Peyer's patch (tissue), 4 donors: ENCODE data around the gene CD9. TPM values are rescaled to one million over a fixed set of nuclear protein-coding genes. Genes with fewer than 3 reads are reported as not detected.
A peak's percentile ranks its signal among the peaks of the same experiment; 100 is the strongest.

ENCODE experiments used
- DNase-seq, 3 donors: peaks; one replicate each; pipeline ENCODE4 v3.0.0-alpha.2; 2017 to 2019
- H3K27ac ChIP-seq, 4 donors: fragments of 200-600 bp; sonication (generic); one replicate each; pipeline ENCODE4 v1.5.1; 2016 to 2019
- H3K27me3 ChIP-seq, 2 donors: fragments of 200-600 bp; sonication (generic); one replicate each; pipeline ENCODE4 v1.5.1; 2019
- H3K36me3 ChIP-seq, 3 donors: fragments of 200-600 bp; sonication (generic); one replicate each; pipeline ENCODE4 v1.5.1; 2016 to 2019
- H3K4me1 ChIP-seq, 4 donors: fragments of 200-600 bp; sonication (generic); one replicate each; pipeline ENCODE4 v1.5.1; 2016 to 2019
- H3K4me3 ChIP-seq, 4 donors: fragments of 200-600 bp; sonication (generic); 1 replicate in 3 of 4; 2 replicates in 1 of 4; pipeline ENCODE4 v1.5.1; 2016 to 2019; ENCODE audit warnings: mild to moderate bottlenecking in 1 of 4
- H3K9me3 ChIP-seq, 4 donors: fragments of 200-600 bp; sonication (generic); one replicate each; pipeline ENCODE4 v1.5.1; 2016 to 2019; ENCODE audit warnings: mild to moderate bottlenecking in 1 of 4
- POLR2A ChIP-seq, 2 donors: fragments of 450-650 bp; IDR thresholded peaks; one replicate each; pipeline ENCODE4 v1.5.1; 2017; ENCODE audit warnings: antibody characterized with exemption in 2 of 2, mild to moderate bottlenecking in 2 of 2, moderate library complexity in 2 of 2
- total RNA-seq, 4 donors: library from RNA; depleted of rRNA; stranded (reverse); fragments of >200 nt; gene quantifications; one replicate each; pipeline ENCODE4 v1.1.0, GENCODE V29; 2016
- TF ChIP-seq, protein P1 (sequence below), 6 experiments: fragments of 450-650 bp in 4 of 6; fragments of 200-600 bp in 2 of 6; sonication (generic) in 1 of 6; IDR thresholded peaks; one replicate each; pipeline ENCODE4 v1.5.1; 2017 to 2019; ENCODE audit warnings: antibody characterized with exemption in 6 of 6, mild to moderate bottlenecking in 3 of 6, moderate library complexity in 1 of 6

The CD9 gene
- total RNA-seq, 4 donors from 2014 or later: 31.4 to 176 (median 141) TPM

DNA sequence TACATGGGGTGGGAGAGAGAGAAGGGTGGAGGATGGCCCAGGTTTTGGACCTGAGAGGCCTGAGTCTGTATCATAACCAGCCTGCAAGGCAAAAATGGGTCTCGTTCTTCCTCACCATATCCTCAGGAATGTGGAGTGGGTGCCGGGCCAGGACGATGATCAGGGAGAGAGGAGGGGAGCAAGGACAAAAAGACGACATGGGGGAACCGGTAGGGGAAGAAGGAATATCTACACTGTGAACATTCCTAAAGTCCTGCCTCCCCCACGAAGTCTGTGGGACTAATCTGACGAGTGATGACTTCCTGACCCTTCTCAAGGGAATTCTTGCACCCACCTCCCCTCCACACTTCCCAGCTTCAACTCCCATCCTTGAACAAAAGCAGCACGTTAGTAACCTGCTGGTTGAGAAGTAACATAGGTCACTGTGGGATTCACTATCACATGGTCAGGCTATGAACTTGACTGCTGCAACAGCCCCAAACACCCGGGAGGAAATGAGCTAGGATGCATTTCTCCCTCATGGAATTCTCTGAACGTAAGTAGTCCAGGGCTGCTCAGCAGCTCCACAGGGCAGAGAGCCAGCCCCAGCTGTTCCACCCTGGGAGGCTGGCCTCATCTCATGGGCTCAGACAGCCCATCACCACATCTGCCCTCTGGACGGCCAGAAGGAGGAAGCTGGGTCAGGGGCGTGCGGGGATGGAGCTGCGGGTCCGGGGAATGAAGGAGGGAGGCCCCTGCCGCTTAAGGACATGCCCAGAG is 38.9 kb upstream of the CD9 start:
- TF ChIP-seq POLR2A (IDR thresholded peaks at IDR 0.05): no peak
- TF ChIP-seq, protein P1, sequence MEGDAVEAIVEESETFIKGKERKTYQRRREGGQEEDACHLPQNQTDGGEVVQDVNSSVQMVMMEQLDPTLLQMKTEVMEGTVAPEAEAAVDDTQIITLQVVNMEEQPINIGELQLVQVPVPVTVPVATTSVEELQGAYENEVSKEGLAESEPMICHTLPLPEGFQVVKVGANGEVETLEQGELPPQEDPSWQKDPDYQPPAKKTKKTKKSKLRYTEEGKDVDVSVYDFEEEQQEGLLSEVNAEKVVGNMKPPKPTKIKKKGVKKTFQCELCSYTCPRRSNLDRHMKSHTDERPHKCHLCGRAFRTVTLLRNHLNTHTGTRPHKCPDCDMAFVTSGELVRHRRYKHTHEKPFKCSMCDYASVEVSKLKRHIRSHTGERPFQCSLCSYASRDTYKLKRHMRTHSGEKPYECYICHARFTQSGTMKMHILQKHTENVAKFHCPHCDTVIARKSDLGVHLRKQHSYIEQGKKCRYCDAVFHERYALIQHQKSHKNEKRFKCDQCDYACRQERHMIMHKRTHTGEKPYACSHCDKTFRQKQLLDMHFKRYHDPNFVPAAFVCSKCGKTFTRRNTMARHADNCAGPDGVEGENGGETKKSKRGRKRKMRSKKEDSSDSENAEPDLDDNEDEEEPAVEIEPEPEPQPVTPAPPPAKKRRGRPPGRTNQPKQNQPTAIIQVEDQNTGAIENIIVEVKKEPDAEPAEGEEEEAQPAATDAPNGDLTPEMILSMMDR (IDR thresholded peaks at IDR 0.05): no peak
- DNase-seq: no peak

DNA sequence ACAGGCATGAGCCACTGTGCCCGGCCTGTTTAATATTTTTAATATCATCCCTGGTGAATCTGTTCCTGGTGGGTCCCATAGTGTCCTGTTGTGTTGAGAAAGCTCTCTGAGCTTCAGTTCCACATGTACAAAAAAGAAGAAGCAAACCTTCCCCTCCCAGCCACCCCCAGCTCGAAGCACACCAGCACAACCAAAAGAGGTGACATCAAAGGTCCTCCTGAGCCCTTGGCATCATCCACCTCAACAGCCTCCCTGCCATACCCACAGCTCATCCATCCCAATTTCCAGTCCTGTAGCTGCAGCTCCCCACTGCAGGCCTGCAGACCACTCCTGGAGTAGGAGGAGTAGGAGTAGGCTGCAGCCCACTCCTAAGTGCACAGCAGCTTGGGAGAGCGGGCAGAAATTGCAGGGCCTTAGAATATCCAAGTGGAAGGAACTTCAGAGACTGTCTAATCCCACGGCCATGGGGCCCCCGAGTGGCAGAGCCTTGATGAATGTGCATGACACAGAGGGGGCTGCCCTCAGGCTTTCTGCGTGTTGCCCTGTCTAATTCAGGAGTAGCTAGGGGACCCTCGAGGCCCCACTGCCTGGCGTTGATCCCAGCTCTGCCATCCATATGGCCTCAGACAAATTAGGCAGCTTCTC is 36.7 kb upstream of the CD9 start:
- H3K27ac ChIP-seq: no peak overlapping the region
- TF ChIP-seq POLR2A (IDR thresholded peaks at IDR 0.05): no peak
- TF ChIP-seq, protein P1 (IDR thresholded peaks at IDR 0.05): no peak
- no peak for DNase-seq

More for the DNA sequence above, 38.9 kb upstream of the CD9 start:
- Histone ChIP-seq H3K4me3 (no peak overlapping the region), H3K9me3 (no peaks in the 10 kb centered on the region), H3K36me3 (no peaks in the 10 kb centered on the region), H3K27me3 (no peaks in the 10 kb centered on the region), H3K4me1 (no peaks in the 10 kb centered on the region), H3K27ac (no peak overlapping the region)

DNA sequence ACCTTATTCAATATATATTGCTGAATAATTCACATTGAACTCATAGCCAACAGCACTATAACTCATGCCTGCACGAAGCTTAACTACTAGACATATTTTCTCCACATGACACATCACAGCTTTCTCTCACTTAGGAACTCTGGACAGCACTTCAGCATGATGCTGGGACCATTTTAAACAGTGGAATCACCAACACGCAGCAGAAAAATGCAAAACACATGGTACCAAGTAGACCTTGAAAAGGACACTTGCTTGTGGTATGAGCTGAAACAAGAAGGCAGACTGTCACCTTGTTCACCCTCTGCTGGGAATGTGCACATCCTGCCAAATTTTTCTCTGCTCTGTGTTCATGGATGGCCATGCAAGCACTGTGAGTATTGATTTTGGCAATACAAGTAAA is 34.8 kb upstream of the CD9 start:
- Histone ChIP-seq H3K9me3 (no peaks in the 10 kb centered on the region), H3K4me3 (no peak overlapping the region), H3K27me3 (no peaks in the 10 kb centered on the region), H3K27ac (no peak overlapping the region), H3K4me1 (peaks cover 0 to 16% (median 5%) of the 10 kb centered on the region in 4 donors), H3K36me3 (no peaks in the 10 kb centered on the region)
- no peak for DNase-seq
- TF ChIP-seq POLR2A (IDR thresholded peaks at IDR 0.05): no peak
- TF ChIP-seq, protein P1 (IDR thresholded peaks at IDR 0.05): no peak

More for the DNA sequence above, 36.7 kb upstream of the CD9 start:
- Histone ChIP-seq H3K27me3 (no peaks in the 10 kb centered on the region), H3K4me1 (peaks cover 0 to 16% (median 5%) of the 10 kb centered on the region in 4 donors), H3K4me3 (no peak overlapping the region), H3K36me3 (no peaks in the 10 kb centered on the region), H3K9me3 (no peaks in the 10 kb centered on the region)

DNA sequence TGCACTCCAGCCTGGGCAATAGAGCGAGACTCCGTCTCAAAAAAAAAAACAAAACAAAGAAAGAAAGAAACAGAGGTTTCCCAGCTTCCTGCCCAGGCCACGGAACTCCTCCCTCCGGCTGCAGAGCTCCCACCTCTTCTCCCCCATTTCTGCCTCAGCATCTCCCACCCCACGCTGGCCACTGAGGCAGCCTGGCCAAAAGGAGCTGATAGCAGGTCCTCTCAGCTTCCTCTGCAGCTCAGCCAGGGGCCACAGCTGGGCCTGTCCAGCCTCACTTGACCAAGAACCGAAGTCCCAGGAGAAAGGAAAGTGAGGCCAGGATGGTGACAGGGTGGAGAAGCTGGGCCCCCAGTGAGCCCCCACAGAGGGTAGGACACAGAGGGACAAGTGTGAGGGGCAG is 33.4 kb upstream of the CD9 start:
- TF ChIP-seq, protein P1 (IDR thresholded peaks at IDR 0.05): no peak
- TF ChIP-seq POLR2A (IDR thresholded peaks at IDR 0.05): no peak
- Histone ChIP-seq H3K27me3 (no peaks in the 10 kb centered on the region), H3K36me3 (no peaks in the 10 kb centered on the region), H3K9me3 (no peaks in the 10 kb centered on the region), H3K4me3 (no peak overlapping the region), H3K4me1 (peaks cover 0 to 16% (median 5%) of the 10 kb centered on the region in 4 donors), H3K27ac (peak overlapping the region; percentile 32 to 82 (median 58))
- DNase-seq: no peak

DNA sequence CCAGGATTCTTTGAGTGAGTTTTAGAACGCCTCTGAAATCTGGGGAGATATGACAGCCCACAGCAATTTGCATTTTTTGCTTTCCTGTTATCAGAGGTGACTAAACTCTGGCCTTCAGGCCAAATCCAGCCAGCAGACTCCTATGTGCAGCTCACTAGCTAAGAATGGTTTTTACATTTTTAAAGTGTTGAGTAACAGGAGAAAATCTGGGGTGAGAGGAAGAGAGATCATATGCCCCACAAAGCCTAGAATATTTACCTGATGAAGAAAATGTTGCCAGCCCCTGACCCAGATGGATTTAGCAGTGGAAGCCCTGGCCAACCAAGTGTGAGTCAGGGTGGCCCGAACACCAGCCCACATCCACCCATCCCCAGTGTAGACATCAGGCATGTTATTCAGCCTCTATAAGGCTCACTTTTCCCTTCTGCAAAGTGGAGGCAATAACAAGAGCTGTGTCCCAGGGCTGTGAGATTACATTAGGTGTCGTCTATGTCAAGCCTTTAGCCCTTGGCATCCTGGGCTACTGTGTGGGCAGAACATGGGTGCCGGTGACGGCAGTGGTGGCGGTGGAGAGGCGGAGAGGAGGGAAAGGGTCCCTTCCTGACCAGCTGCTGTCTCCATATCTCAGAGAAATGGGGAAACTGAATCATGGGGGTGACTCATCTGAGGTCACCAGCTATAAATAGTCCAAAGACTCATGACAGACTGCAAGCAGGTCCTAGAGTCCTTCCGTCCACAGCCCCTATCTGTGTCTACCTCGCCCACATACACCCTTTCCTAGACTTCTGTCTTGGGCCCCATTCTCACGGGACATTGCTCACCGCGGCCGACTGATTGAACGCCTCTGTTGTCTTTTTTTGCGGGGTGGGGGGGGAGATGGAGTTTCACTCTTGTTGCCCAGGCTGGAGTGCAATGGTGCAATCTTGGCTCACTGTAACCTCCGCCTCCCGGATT is 32.6 kb upstream of the CD9 start:
- TF ChIP-seq POLR2A (IDR thresholded peaks at IDR 0.05): no peak
- TF ChIP-seq, protein P1 (IDR thresholded peaks at IDR 0.05): no peak
- H3K4me3 ChIP-seq: no peak overlapping the region
- peaks cover 0 to 16% (median 5%) of the 10 kb centered on the region in 4 donors for H3K4me1 ChIP-seq
- DNase-seq: peak in 2 of 3 donors; percentile 25 to 80
- H3K9me3 ChIP-seq: no peaks in the 10 kb centered on the region
- H3K36me3 ChIP-seq: no peaks in the 10 kb centered on the region
- peak overlapping the region; percentile 32 to 82 (median 58) for H3K27ac ChIP-seq
- H3K27me3 ChIP-seq: no peaks in the 10 kb centered on the region
